ENCODE measurements around the gene PAX3.

DNA sequence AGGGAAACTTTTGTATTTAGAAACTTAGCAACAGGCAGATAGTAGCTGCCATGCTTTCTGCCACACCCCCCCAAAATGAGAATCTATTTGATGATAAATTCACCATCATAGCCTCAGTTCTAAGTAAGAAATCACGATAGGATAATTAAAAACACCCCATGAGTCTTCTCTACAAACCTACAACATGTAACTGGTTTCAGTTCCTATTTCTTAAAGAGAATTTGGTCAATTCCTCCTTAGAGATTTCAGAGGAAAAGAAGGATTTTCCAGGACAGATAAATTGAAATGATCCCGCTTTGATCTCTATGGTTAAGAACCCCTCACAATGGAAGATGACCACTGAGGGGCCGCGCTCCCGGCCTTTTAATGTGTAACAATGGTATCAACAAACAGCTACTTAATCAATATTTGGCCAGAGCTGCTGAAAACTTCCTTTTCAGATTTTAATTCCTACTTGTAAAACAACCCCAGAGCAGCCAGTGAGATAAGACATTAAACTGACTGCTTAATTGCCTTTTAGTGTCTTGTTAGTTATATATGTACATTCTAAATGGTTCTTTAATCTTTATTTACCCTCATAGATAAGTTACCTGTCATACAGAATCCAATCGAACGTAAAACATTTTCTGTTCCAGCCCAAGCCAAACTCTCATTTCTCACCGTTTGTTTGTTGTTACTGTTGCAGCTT lies 10.1 kb downstream of the PAX3 start:
- TF ChIP-seq, protein P1, sequence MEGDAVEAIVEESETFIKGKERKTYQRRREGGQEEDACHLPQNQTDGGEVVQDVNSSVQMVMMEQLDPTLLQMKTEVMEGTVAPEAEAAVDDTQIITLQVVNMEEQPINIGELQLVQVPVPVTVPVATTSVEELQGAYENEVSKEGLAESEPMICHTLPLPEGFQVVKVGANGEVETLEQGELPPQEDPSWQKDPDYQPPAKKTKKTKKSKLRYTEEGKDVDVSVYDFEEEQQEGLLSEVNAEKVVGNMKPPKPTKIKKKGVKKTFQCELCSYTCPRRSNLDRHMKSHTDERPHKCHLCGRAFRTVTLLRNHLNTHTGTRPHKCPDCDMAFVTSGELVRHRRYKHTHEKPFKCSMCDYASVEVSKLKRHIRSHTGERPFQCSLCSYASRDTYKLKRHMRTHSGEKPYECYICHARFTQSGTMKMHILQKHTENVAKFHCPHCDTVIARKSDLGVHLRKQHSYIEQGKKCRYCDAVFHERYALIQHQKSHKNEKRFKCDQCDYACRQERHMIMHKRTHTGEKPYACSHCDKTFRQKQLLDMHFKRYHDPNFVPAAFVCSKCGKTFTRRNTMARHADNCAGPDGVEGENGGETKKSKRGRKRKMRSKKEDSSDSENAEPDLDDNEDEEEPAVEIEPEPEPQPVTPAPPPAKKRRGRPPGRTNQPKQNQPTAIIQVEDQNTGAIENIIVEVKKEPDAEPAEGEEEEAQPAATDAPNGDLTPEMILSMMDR (IDR thresholded peaks at IDR 0.05; ENCODE audit: low read length) = no peak
- no peak for TF ChIP-seq EZH2 (optimal IDR thresholded peaks at IDR 0.05; ENCODE audit: low read depth, low read length)

Measured in MM.1S (cell line).